Ishikawa (cell line): ENCODE measurements around the gene ATP9B.

Source experiments
- CEBPB ChIP-seq: IDR thresholded peaks from 2 replicates; pipeline ENCODE4 v1.6.1; 2012
- CREB1 ChIP-seq: IDR thresholded peaks from 2 replicates; pipeline ENCODE4 v1.6.1; 2012; ENCODE audit warnings: low read depth
- EGR1 ChIP-seq: IDR thresholded peaks from 2 replicates; pipeline ENCODE4 v1.6.1; 2012
- EP300 ChIP-seq: IDR thresholded peaks from 2 replicates; pipeline ENCODE4 v1.6.1; 2012; ENCODE audit warnings: borderline replicate concordance
- FOXM1 ChIP-seq: IDR thresholded peaks from 2 replicates; pipeline ENCODE4 v1.6.1; 2012; ENCODE audit warnings: low read depth, borderline replicate concordance
- NFIC ChIP-seq: IDR thresholded peaks from 2 replicates; pipeline ENCODE4 v1.6.1; 2012
- RAD21 ChIP-seq: IDR thresholded peaks from 2 replicates; pipeline ENCODE4 v1.6.1; 2012; ENCODE audit warnings: low read depth
- TAF1 ChIP-seq: IDR thresholded peaks from 2 replicates; pipeline ENCODE4 v1.6.1; 2012; ENCODE audit warnings: low read depth, mild to moderate bottlenecking
- TCF12 ChIP-seq: IDR thresholded peaks from 2 replicates; pipeline ENCODE4 v1.6.1; 2012; ENCODE audit warnings: low read depth
- TEAD4 ChIP-seq: IDR thresholded peaks from 2 replicates; pipeline ENCODE4 v1.6.1; 2012
- YY1 ChIP-seq: IDR thresholded peaks from 2 replicates; pipeline ENCODE4 v1.6.1; 2012; ENCODE audit warnings: low read depth
- ZBTB7A ChIP-seq: IDR thresholded peaks from 2 replicates; pipeline ENCODE4 v1.6.1; 2012; ENCODE audit warnings: low read depth
- TF ChIP-seq, protein P1 (sequence below): IDR thresholded peaks from 2 replicates; pipeline ENCODE4 v1.6.1; 2012
- TF ChIP-seq, protein P2 (sequence below): IDR thresholded peaks from 2 replicates; pipeline ENCODE4 v1.6.1; 2012
- TF ChIP-seq, protein P3 (sequence below): IDR thresholded peaks from 2 replicates; pipeline ENCODE4 v1.6.1; 2012; ENCODE audit warnings: low read depth, mild to moderate bottlenecking

The ATP9B gene

DNA sequence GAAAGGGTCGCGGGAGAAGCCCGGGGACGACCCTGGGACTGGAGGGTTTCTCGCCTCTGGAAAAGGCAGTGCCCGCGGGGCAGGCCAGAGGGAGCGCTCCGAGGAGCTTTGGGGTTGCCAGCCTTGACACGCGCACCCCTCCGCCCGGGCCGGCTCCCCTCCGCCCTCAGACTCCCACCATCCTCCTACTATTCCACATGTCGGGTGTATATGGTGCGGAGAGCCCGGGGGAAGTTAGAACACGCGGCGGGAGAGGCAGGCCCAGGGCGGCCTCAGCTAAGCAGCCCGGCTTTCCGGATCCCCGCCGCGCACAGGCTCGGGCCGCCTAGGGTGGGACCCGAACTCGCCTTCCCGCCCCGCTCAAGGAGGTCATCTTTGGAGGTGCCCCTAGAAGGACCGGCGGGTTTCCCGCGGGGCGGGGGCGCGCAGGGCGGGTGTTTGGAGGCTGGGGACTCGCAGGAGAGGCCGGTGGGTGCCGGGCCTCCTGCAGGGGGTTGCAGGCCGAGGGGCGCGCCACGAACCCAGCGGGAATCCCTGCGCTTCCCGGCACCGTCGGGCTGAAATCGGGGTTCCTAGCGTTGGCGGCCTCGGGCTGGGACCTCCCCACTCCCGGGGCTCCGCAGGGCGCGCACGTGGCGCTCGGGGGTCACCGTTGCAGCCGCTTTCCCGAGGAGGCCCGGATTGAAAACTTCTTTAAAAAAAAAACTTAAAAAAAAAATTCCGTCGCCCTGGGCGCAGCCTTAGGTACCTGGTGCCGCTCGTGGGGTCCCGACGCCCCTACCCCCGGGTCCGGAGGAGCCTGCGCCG lies 330.3 kb downstream of the ATP9B start:
- TF ChIP-seq NFIC (no peak), TAF1 (no peak), EGR1 (no peak), ZBTB7A (no peak), EP300 (no peak), TCF12 (no peak), FOXM1 (no peak), CREB1 (no peak), RAD21 (no peak)
- TF ChIP-seq, protein P1, sequence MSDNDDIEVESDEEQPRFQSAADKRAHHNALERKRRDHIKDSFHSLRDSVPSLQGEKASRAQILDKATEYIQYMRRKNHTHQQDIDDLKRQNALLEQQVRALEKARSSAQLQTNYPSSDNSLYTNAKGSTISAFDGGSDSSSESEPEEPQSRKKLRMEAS: no peak
- TF ChIP-seq, protein P2, sequence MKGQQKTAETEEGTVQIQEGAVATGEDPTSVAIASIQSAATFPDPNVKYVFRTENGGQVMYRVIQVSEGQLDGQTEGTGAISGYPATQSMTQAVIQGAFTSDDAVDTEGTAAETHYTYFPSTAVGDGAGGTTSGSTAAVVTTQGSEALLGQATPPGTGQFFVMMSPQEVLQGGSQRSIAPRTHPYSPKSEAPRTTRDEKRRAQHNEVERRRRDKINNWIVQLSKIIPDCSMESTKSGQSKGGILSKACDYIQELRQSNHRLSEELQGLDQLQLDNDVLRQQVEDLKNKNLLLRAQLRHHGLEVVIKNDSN: no peak

DNA sequence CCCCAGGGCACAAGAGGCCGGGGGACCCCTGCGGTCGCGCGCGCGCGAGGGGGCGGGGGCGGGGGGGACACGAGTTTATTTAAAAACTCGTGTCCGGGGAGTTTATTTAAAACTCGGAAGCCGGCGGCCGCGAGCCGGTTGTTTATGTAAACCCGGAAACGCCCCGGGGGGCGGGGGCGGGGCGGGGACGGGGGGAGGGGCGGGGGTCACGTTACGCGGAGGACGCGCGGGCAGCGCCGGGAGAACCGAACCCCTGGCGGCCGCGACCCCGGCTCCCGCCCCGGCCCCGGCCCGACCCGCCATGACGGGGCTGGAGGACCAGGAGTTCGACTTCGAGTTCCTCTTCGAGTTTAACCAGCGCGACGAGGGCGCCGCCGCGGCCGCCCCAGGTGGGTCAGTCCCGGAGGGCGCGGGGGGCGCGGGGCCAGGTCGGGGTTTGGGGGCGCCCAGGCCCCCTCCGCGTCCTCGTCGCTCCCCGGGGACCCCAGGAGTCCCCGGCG lies 330.9 kb downstream of the ATP9B start:
- peak; percentile 92 for TF ChIP-seq ZBTB7A
- TF ChIP-seq, protein P3, sequence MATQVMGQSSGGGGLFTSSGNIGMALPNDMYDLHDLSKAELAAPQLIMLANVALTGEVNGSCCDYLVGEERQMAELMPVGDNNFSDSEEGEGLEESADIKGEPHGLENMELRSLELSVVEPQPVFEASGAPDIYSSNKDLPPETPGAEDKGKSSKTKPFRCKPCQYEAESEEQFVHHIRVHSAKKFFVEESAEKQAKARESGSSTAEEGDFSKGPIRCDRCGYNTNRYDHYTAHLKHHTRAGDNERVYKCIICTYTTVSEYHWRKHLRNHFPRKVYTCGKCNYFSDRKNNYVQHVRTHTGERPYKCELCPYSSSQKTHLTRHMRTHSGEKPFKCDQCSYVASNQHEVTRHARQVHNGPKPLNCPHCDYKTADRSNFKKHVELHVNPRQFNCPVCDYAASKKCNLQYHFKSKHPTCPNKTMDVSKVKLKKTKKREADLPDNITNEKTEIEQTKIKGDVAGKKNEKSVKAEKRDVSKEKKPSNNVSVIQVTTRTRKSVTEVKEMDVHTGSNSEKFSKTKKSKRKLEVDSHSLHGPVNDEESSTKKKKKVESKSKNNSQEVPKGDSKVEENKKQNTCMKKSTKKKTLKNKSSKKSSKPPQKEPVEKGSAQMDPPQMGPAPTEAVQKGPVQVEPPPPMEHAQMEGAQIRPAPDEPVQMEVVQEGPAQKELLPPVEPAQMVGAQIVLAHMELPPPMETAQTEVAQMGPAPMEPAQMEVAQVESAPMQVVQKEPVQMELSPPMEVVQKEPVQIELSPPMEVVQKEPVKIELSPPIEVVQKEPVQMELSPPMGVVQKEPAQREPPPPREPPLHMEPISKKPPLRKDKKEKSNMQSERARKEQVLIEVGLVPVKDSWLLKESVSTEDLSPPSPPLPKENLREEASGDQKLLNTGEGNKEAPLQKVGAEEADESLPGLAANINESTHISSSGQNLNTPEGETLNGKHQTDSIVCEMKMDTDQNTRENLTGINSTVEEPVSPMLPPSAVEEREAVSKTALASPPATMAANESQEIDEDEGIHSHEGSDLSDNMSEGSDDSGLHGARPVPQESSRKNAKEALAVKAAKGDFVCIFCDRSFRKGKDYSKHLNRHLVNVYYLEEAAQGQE: no peak
- TF ChIP-seq, protein P2: 0 out of 2 replicates have a peak, but pooled peaks have one; percentile 16
- 0 out of 2 replicates have a peak, but pooled peaks have one; percentile 37 for TF ChIP-seq TAF1

DNA sequence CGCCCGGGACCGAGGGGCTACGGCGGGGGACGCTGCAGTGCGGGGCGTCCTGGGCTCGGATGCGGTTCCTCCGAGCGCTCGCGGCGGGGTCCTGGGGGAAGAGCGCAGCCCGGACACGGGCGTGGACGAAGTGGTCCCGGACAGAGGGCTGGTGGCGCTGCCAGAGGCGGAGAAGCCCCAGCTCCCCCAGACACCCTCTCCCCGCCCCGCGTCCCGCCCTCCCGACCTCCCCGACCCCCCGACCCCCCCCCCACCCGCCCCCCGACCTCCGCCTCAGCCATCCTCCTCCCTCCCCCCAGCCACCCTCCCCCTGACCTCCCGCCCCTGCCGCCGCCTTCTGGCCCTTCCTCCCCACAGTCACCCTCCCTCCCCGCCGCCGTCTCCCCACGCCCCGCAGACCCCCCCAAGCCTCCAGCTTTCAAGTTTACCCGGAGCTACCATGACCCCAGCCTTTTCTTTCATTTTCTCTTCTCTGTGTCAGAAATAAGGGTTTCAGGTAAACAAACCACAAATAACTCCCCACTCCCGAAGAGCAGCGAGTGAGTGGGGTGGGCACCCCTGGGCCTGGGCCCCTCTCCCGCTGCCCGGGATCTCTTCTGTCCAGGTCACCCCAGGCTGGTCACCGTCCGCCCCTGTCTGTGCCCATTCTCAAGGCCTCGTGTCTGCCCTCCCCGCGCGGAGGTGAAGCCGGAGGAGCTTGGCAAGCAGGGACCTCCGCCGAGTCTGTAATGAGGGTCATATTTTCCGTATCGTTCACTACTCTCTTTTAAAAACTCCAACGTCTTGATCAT lies 331.6 kb downstream of the ATP9B start:
- 0 out of 2 replicates have a peak, but pooled peaks have one; percentile 6 for TF ChIP-seq TAF1
- TF ChIP-seq RAD21: no peak

DNA sequence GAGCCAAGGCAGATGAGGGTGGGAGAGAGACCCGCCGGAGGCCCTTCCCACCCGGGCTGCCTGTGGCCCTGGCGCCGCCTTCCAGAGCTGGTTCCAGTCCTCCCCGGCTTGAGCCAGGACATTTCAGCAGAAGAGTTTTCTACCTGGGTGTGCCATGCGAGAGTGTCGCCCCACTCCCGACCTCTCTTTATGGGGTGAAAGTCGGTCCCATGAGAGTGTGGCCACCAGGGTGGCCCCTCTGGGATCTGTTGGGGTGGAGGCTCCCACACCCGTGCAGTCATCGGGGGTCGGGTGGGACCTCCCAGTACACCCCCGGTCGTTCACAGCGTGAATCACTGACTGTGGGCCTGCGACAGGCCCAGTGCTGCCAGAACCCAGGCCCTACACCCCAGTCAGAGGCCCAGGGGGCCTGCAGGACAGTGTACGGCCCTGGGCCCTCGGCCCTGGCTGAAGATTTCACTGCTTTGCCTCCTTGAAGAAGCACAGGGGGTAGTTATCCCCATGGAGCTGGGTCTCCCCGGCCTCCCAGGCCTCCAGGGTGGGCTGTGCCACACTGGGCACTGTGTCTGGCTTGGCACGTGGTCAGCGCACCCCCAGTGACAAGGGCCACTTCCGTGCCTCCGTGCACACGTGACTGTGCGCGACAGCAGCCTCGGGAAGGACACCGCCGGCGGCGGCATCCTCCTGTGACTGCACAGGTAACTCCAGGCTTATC lies 332.5 kb downstream of the ATP9B start:
- TF ChIP-seq ZBTB7A (no peak), TAF1 (no peak), TCF12 (no peak), EGR1 (no peak), EP300 (no peak), RAD21 (no peak), NFIC (no peak), TEAD4 (no peak), YY1 (no peak)
- TF ChIP-seq, protein P2: no peak

DNA sequence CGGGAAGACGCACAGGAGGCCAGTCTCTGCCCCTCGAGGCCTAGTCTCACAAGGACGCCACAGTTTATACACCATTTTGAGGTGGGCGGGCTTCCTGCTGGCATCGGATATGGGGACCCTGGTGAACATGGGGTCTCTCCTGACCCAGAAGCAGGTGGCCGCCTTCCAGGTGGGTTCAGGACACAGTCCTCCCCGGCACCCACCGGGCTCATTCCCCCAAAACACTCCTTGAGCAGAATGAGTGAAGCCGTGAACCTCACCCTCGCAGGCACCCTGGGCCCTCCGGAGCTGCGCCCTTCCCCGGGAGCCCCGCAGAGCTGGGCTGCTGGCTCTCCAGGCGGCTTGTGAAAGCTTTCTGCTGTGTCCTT lies 333.0 kb downstream of the ATP9B start:
- TF ChIP-seq FOXM1 (no peak), EGR1 (0 out of 2 replicates have a peak, but pooled peaks have one; percentile 12), CEBPB (no peak)

DNA sequence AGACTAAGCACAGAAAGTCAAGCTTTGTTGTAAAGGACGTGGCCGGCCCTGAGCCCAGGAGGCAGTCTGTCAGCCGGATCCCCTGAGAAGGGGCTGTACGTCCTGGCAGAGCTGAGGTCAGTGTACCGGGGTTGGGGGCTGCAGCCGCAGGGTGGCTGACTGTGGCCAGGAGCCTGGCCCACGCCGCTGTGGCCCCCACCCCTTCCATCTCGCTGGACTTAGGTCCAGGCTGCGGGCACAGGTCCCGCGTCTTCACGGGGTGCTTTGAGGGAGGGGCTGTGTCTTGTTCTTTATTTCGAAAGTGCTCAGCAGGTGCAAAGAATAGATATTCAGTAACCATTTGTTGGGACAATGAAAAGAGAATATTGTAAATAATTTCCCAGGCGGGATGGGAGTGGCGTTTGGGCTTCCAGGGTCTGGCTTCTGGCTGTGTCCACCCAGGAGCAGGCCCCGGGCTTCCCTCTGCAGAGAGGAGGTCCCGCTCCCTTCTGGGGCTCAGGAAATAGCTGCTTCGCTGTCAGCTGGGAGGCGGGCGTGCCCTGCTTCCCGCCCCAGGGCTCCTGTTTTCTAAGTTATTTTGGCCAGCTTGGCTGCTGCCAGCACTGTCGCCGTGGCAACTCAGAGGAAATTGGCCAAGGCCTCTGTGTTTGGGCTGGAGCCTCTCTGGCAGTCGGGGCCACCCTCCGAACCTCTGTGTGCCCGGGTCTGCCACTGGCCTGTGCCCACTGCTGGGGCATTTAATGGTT lies 334.0 kb downstream of the ATP9B start:
- TF ChIP-seq, protein P1: peak; percentile 43; the same call in 1 of the 2 replicates
- no peak for TF ChIP-seq TAF1
